GM10266 (cell line): Measurements from ENCODE around the gene MFN1.

Source experiments
- DNase-seq: peaks from one replicate; pipeline ENCODE4 v3.0.0; 2012; ENCODE audit errors: extremely low spot score
- TF ChIP-seq, protein P1 (sequence below): IDR thresholded peaks from 2 replicates; pipeline ENCODE4 v1.5.1; 2012; ENCODE audit warnings: mild to moderate bottlenecking, low read depth; ENCODE audit not compliant: control insufficient read depth, insufficient read depth; ENCODE audit errors: missing control alignments

MFN1 gene

DNA sequence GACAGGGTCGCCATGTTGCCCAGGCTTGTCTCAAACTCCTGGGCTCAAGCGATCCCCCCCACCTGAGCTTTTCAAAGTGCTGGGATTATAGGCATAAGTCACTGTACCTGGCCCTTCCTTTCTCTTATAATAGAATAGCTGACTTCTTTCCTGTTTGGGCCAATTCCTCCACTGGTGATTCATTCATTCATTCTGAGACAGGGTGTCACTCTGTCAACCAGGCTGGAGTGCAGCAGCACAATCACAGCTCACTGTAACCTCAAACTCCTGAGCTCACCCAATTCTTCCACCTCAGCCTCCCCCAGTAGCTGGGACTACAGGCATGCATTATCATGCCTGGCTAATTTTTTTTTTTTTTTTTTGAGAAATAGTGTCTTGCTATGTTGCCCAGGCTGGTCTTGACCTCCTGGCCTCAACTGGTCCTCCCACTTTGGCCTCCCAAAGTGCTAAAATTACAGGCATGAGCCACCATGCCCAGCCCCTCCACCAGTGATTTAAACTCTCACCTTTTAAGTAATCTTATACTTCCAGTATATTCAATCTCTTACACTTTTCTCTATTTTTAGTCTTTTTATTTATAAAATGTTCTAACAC lies 82.9 kb downstream of the MFN1 start:
- TF ChIP-seq, protein P1, sequence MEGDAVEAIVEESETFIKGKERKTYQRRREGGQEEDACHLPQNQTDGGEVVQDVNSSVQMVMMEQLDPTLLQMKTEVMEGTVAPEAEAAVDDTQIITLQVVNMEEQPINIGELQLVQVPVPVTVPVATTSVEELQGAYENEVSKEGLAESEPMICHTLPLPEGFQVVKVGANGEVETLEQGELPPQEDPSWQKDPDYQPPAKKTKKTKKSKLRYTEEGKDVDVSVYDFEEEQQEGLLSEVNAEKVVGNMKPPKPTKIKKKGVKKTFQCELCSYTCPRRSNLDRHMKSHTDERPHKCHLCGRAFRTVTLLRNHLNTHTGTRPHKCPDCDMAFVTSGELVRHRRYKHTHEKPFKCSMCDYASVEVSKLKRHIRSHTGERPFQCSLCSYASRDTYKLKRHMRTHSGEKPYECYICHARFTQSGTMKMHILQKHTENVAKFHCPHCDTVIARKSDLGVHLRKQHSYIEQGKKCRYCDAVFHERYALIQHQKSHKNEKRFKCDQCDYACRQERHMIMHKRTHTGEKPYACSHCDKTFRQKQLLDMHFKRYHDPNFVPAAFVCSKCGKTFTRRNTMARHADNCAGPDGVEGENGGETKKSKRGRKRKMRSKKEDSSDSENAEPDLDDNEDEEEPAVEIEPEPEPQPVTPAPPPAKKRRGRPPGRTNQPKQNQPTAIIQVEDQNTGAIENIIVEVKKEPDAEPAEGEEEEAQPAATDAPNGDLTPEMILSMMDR, result no peak
- DNase-seq, result no peak

DNA sequence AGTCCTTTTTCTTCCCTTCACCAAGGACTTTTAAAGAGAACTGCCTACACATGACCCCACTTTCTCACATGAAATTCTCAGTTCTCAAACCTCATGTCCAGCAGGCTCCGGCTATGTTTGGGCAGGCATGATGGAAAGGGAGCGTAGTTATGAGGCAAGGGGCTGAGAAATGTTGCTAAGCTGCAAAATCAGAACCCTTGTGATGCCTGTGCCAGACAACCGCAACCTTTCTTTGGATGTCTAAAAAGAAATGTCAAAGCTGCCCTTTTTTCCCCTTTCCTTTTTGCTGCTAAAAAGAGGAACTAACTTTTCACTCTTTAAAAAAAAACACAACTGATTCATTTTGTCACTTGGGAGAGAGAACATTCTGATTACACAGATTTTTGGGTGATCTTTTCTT lies 84.5 kb downstream of the MFN1 start:
- DNase-seq, result no peak
- TF ChIP-seq, protein P1, result no peak

DNA sequence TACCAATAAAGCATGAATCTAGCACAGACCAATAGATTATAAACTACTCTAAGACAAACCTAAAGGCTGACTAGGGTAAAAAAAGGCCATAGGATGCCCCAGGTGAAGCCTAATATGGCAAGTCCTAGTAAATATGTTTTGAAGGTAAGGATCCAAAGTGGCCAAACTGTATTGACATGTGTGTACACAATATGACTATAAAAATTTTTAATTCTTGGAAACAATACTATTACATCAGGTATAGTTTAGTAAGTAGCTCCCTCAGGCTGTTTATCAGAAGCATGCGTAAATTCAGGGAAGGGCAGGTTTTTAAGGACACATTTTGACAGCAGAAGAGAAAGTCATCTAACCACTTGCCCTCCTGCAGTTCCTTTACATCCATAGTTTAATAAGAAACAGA lies 84.9 kb downstream of the MFN1 start:
- DNase-seq, result no peak
- TF ChIP-seq, protein P1, result no peak

DNA sequence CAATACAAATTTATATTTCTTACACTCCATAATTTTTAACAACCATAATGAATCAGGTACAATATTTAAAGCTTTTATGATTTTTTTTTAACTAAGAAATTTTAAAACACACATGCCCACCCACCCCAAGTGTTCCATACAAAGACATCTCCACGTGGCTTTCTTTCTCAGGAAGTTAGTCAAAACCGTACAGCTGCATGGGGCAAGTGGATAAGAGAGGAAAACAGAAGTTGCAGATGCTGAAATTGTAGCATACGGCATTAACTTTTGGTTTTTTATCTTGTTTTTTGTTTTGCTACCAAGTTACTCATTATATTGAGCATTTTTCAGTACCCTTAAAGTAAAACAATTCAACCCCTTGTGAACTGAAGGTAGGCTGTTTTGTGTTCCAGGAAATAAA lies 89.0 kb downstream of the MFN1 start:
- TF ChIP-seq, protein P1, result no peak
- DNase-seq, result no peak

DNA sequence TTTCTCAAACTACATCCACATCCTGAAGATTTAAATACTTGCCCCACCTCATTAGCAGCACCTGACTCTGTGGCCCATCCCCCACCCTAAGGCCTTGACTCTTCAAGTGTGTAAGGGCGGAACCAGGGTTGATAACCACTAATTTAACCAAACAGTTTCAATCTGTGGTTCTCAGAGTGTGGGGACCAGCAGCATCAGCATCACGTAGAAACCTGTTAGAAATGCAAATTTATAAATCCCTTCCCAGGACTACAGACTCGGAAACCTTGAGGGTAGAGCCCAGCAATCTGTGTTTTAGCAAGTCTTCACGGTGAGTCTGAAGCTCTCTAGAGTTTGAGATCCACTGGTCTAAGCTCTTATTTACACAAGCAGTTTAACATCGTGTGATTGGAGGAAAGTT lies 91.3 kb downstream of the MFN1 start:
- TF ChIP-seq, protein P1, result no peak
- no peak for DNase-seq
